HuH-7.5 (cell line): ENCODE measurements around the gene HAUS7.

Experiments used
- DNase-seq: peaks from one replicate; pipeline ENCODE4 v3.0.0; 2011; ENCODE audit warnings: low spot score

The HAUS7 gene

GRCh38 chrX:153454901-153455550, 15.3 kb downstream of the HAUS7 start:
- DNase-seq, result no peak

GRCh38 chrX:153450949-153451277, 19.5 kb downstream of the HAUS7 start:
- DNase-seq, result no peak

GRCh38 chrX:153450114-153450948, 20.0 kb downstream of the HAUS7 start:
- no peak for DNase-seq

- DNase-seq, result no peak
Observed at GRCh38 chrX:153449368-153450113, 20.8 kb downstream of the HAUS7 start.

GRCh38 chrX:153448556-153449367, 21.6 kb downstream of the HAUS7 start:
- DNase-seq, result no peak

- no peak for DNase-seq
Observed at GRCh38 chrX:153447581-153447960, 22.8 kb downstream of the HAUS7 start.

- no peak for DNase-seq
Observed at GRCh38 chrX:153446950-153447580, 23.3 kb downstream of the HAUS7 start.

GRCh38 chrX:153446636-153446936, 23.8 kb downstream of the HAUS7 start:
- DNase-seq, result no peak

GRCh38 chrX:153445856-153446635, 24.3 kb downstream of the HAUS7 start, which contains the start of gene TREX2:
TSS of gene TREX2 (minus strand) at chrX:153446056. CDS start at chrX:153445430, 626 bp downstream.
- DNase-seq, result no peak

GRCh38 chrX:153445106-153445855, 25.1 kb downstream of the HAUS7 start:
- DNase-seq, result no peak

- DNase-seq, result no peak
Observed at GRCh38 chrX:153444333-153445011, 25.9 kb downstream of the HAUS7 start.

- DNase-seq, result peak; percentile 18
Observed at GRCh38 chrX:153443476-153444332, 26.7 kb downstream of the HAUS7 start.

GRCh38 chrX:153442463-153442862, 27.9 kb downstream of the HAUS7 start:
- DNase-seq, result no peak

GRCh38 chrX:153441981-153442380, 28.4 kb downstream of the HAUS7 start:
- DNase-seq, result no peak

GRCh38 chrX:153441296-153441695, 29.1 kb downstream of the HAUS7 start:
- DNase-seq, result no peak

GRCh38 chrX:153440556-153441135, 29.7 kb downstream of the HAUS7 start:
- DNase-seq, result no peak

GRCh38 chrX:153439977-153440376, 30.4 kb downstream of the HAUS7 start:
- DNase-seq, result no peak

- DNase-seq, result no peak
Observed at GRCh38 chrX:153438532-153438931, 31.8 kb downstream of the HAUS7 start.
